Measurements from ENCODE around the gene TRPM7. TPM values are rescaled to one million over a fixed set of nuclear protein-coding genes. Genes with fewer than 3 reads are reported as not detected.

Gene TRPM7
- total RNA-seq, 1 experiment from 2014 or later = 35.5 TPM

- CTCF ChIA-PET = interaction anchor here (0.6 kb wide), 1 partner anchor 14 kb away, joined by 3 read pairs; no protein-coding TSS in a partner anchor
- DNase-seq (ENCODE audit: unreplicated experiment) = no peak
- no peaks in the 10 kb centered on the region for H3K27me3 Mint-ChIP-seq (ENCODE audit: insufficient read depth, unreplicated experiment)
- H3K9me3 Mint-ChIP-seq (ENCODE audit: unreplicated experiment) = no peaks in the 10 kb centered on the region
- H3K36me3 Mint-ChIP-seq (ENCODE audit: insufficient read depth, unreplicated experiment) = peaks cover 5% of the 10 kb centered on the region
- no peak overlapping the region for H3K4me3 Mint-ChIP-seq (ENCODE audit: unreplicated experiment)
- intact Hi-C loops (cut with micrococcal nuclease) = no loop called here
- no peak overlapping the region for H3K27ac Mint-ChIP-seq (ENCODE audit: low read depth, unreplicated experiment)
- POLR2A ChIA-PET = interaction anchor here (0.6 to 1.4 kb wide), 3 partner anchors 14 to 141 kb away, joined by 3 read pairs; no protein-coding TSS in a partner anchor
- BruUV-seq (replicated peaks) = no TSS peak
- TF ChIP-seq CTCF (IDR thresholded peaks at IDR 0.05; ENCODE audit: unreplicated experiment) = no peak
- peaks cover 7% of the 10 kb centered on the region for H3K4me1 Mint-ChIP-seq (ENCODE audit: insufficient read depth, unreplicated experiment)
These were observed 143.0 kb downstream of the TRPM7 start for GRCh38 chr15:50543556-50543955.

- peaks cover 5% of the 10 kb centered on the region for H3K36me3 Mint-ChIP-seq (ENCODE audit: insufficient read depth, unreplicated experiment)
- no peaks in the 10 kb centered on the region for H3K27me3 Mint-ChIP-seq (ENCODE audit: insufficient read depth, unreplicated experiment)
- intact Hi-C loops (cut with micrococcal nuclease) = no loop called here
- peaks cover 7% of the 10 kb centered on the region for H3K4me1 Mint-ChIP-seq (ENCODE audit: insufficient read depth, unreplicated experiment)
- POLR2A ChIA-PET = interaction anchor here (0.6 to 1.4 kb wide), 2 partner anchors 13 to 141 kb away, joined by 3 read pairs; no protein-coding TSS in a partner anchor
- no TSS peak for BruUV-seq (replicated peaks)
- H3K9me3 Mint-ChIP-seq (ENCODE audit: unreplicated experiment) = no peaks in the 10 kb centered on the region
- CTCF ChIA-PET = interaction anchor here (0.6 kb wide), 1 partner anchor 27 kb away, joined by 3 read pairs; no protein-coding TSS in a partner anchor
- no peak for TF ChIP-seq CTCF (IDR thresholded peaks at IDR 0.05; ENCODE audit: unreplicated experiment)
- DNase-seq (ENCODE audit: unreplicated experiment) = no peak
- no peak overlapping the region for H3K27ac Mint-ChIP-seq (ENCODE audit: low read depth, unreplicated experiment)
- H3K4me3 Mint-ChIP-seq (ENCODE audit: unreplicated experiment) = no peak overlapping the region
These were observed 143.7 kb downstream of the TRPM7 start for GRCh38 chr15:50542887-50543210.

GRCh38 chr15:50531766-50532165 lies 154.8 kb downstream of the TRPM7 start:
- BruUV-seq (replicated peaks) = no TSS peak
- intact Hi-C loops (cut with micrococcal nuclease) = no loop called here
- Mint-ChIP-seq H3K4me3 (ENCODE audit: unreplicated experiment) (no peak overlapping the region), H3K27ac (ENCODE audit: low read depth, unreplicated experiment) (no peak overlapping the region), H3K9me3 (ENCODE audit: unreplicated experiment) (no peaks in the 10 kb centered on the region), H3K36me3 (ENCODE audit: insufficient read depth, unreplicated experiment) (peaks cover 4% of the 10 kb centered on the region), H3K4me1 (ENCODE audit: insufficient read depth, unreplicated experiment) (no peaks in the 10 kb centered on the region), H3K27me3 (ENCODE audit: insufficient read depth, unreplicated experiment) (no peaks in the 10 kb centered on the region)
- TF ChIP-seq CTCF (IDR thresholded peaks at IDR 0.05; ENCODE audit: unreplicated experiment) = no peak
- ChIA-PET CTCF (no interaction called here), POLR2A (interaction anchor here (0.6 kb wide), 1 partner anchor 10 kb away, joined by 3 read pairs; no protein-coding TSS in a partner anchor)
- DNase-seq (ENCODE audit: unreplicated experiment) = no peak

GRCh38 chr15:50531163-50531562 lies 155.4 kb downstream of the TRPM7 start:
- POLR2A ChIA-PET = interaction anchor here (0.6 to 0.9 kb wide), 2 partner anchors 11 to 23 kb away, joined by 3 to 6 read pairs; no protein-coding TSS in a partner anchor
- H3K36me3 Mint-ChIP-seq (ENCODE audit: insufficient read depth, unreplicated experiment) = peaks cover 4% of the 10 kb centered on the region
- DNase-seq (ENCODE audit: unreplicated experiment) = no peak
- H3K4me3 Mint-ChIP-seq (ENCODE audit: unreplicated experiment) = no peak overlapping the region
- no peaks in the 10 kb centered on the region for H3K4me1 Mint-ChIP-seq (ENCODE audit: insufficient read depth, unreplicated experiment)
- H3K27ac Mint-ChIP-seq (ENCODE audit: low read depth, unreplicated experiment) = no peak overlapping the region
- no TSS peak for BruUV-seq (replicated peaks)
- intact Hi-C loops (cut with micrococcal nuclease) = no loop called here
- CTCF ChIA-PET = no interaction called here
- no peaks in the 10 kb centered on the region for H3K9me3 Mint-ChIP-seq (ENCODE audit: unreplicated experiment)
- no peak for TF ChIP-seq CTCF (IDR thresholded peaks at IDR 0.05; ENCODE audit: unreplicated experiment)
- H3K27me3 Mint-ChIP-seq (ENCODE audit: insufficient read depth, unreplicated experiment) = no peaks in the 10 kb centered on the region

Measured in MCF 10A (cell line).